KBM-7 (cell line): ENCODE results near the gene TRIM17.
A peak's percentile ranks its signal among the peaks of the same experiment; 100 is the strongest.

Experiments used
- DNase-seq: peaks from one replicate; pipeline ENCODE4 v3.0.0-alpha.2; 2015
- in situ Hi-C: fragments of 300-500 bp; cut with MboI; formaldehyde crosslinking; loops from 2 replicates; pipeline ENCODE4 v1.14.3; 2020; ENCODE audit warnings: low sequenced_read_pairs, low pct_unique_long_range_greater_than_20kb, mixed read lengths

TRIM17 gene, protein sequence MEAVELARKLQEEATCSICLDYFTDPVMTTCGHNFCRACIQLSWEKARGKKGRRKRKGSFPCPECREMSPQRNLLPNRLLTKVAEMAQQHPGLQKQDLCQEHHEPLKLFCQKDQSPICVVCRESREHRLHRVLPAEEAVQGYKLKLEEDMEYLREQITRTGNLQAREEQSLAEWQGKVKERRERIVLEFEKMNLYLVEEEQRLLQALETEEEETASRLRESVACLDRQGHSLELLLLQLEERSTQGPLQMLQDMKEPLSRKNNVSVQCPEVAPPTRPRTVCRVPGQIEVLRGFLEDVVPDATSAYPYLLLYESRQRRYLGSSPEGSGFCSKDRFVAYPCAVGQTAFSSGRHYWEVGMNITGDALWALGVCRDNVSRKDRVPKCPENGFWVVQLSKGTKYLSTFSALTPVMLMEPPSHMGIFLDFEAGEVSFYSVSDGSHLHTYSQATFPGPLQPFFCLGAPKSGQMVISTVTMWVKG

DNA sequence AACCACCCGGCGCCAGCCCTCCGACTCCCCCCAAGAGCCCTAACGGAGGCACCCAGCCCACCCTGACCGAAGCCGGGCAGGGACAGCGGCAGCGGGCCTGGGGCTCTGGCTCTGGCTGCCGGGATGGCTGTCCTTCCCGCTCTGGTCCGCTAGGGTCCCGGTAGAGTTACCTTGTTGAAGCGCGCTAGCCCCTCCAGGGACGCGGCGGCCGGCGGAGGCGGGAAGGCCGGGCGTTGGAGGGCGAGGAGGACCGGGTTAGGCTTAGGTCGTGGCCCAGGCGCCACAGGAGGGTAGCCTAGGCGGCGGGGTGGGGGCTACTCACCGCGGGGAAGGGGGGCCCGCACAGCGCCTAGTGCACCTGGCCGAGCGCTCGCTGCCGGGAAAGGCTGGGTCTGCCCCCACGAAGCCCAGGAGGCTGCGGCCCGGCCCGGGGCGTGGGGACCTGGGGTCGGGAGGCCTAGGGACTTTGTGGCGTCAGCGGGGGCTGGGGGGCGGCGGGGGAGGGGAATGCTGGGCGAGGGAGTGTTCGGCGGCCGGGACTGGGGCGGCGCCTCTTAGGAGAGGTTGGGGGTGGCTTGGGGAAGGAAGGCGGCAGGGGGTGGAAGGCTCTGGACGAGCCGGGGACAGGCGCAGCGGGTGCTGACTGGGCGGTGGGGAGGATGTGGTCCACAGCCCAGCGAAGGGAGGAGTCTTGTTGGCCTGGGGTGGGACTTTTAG is at the start of gene TRIM17:
TSS of gene TRIM17 (minus strand) at position 645 of the 717 bp plus-strand sequence. CDS start 1,789 bp downstream, outside the sequence.
- no peak for DNase-seq

DNA sequence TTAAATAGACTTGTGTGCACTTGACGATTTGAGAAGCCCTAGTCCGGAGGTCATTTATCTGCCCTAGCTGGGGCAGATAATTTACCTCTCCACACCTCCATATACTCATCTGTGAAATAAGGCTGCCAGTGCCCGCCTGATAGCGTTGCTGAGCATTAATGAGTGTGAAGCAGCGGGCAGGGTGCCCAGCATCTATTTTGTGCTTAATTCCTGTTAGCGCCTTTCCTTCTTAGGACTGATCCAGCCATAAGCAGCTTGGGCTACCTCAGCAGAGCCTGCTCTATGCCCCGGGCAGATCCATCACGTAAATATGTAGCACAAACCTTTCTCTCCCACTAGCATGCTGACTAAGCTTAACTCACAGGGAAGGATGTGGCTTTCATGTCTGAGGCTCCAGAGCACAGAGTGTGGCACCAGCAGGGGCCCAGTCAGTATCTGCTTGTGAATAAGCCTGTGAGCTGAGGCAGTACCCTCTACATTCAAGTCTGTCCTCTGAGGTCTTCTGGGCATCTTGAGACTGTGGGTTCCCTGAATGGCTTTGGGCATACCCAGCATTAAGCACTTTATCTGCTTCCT is 49.0 kb upstream of the TRIM17 start:
- in situ Hi-C loops = no loop called here
- no peak for DNase-seq

More for the DNA sequence above, at the start of gene TRIM17:
- in situ Hi-C loops = no loop called here

DNA sequence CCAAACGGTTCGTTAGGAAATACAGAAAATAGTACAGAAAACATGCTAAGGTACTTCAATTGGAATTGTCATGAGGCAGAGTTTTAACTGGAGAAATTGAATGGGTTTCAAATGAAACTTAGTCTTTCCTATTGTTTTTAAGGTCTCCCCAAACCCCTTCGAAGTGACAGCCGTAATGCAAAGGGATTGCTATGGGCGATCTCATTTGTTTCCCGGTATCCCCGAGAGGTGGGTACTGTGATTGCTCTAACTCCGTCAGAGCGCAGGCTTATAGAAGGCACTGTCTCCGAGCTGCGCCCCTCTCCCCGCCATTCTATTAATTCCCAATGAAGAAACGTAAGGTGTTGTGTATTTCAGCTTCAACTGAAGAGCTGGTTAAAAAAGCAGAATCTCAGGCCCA is 48.5 kb upstream of the TRIM17 start:
- DNase-seq = no peak
- in situ Hi-C loops = no loop called here

DNA sequence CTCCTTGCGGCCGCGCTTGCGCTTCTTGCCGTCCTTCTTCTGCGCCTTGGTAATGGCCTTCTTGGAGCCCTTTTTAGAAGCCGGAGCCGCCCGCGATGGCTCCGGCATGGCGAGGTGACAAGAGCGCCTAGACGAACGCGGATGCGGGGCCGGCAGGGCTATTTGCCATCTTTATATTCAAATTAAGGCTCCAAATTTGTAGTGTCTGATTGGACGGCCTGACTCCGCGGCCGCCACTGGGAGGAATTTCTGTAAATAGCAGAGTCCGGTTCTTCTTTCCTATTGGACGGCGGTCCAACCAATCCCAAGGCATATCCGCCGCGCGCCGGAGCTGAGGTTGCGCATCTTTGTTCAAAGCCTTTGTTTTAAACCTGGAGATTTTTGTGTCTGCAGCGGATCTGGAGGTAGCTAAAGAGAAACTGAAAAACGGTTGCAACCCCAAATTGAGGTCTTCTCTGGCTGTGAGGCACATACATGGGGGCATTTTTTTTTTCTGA is 47.9 kb upstream of the TRIM17 start:
- no peak for DNase-seq
- in situ Hi-C loops = no loop called here

DNA sequence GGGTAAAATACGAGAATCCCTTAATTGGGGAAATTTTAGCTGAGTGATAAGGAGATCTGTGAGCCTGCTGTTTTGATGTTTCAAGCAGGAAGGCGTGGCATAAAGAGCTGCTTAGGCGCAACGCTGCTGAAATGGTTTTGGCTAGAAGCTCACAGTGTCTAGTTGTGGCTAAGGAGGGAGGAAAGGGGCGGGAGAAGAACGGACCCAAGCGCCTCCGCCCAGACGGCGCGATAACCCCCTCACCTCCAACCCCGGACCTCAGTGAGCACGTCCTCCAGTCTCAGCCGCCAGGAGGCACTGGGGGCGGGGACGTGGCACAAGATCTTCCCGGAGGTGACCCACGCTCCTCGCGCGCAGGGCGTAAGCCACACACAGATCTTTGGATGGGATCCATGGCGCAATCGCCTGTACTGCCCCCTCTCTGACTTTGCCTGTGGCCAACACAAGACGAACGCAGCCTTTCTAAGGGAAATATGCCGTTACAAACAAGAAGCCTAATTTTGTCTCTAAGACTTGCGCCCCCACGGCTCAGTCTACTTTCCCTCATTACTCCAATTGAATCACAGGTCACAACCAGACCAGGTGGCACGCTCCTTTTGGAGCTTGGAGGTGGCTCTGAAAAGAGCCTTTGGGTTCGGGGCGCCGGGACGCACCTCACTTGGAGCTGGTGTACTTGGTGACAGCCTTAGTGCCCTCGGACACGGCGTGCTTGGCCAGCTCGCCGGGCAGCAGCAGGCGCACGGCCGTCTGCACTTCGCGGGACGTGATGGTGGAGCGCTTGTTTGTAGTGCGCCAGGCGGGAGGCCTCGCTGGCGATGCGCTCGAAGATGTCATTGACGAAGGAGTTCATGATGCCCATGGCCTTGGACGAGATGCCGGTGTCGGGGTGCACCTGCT is 47.1 kb upstream of the TRIM17 start:
- in situ Hi-C loops = no loop called here
- peak; percentile 90 for DNase-seq

DNA sequence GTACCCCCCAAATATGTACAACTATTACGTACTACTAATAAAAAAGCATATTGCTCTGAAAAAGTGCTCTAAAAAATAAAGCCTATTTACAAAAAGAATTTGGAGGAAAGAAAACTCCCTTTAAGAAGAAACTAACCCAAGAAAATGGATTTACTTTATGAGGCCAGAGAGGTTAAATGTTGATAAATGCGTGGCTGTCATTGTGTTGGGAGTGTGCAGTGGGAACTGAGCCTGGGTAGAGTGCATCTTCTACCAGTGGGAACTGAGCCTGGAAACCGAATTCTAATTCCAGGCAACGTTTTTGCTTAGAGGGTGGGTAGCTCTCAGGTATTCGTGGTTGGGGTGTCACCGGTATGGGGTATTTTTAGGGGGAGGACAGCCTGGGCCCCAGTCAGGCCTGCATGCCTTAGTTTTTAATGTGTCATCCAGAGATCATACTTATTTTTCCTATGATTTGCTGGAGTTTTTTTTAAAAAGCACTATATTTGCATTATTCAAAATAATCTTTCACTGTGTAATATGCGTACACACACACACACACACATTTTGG is 46.4 kb upstream of the TRIM17 start:
- in situ Hi-C loops = no loop called here

DNA sequence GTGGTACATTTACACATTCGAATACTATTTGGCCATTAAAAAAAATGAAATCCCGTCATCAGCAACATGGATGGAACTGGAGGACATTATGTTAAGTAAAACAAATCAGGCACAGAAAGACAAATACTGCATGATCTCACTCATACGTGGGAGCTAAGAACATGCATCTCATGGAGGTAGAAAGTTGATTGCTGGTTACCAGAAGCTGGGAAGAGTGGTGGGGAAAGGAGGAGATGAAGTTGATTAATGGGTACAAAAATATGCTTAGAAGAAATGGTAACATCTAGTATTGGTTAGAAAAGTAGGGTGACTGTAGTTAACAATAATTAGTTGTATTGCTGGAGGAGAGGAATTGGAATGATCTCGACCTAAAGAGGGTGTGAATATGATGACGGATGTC is 45.9 kb upstream of the TRIM17 start:
- in situ Hi-C loops = no loop called here
- DNase-seq = no peak

More for the DNA sequence above, 46.4 kb upstream of the TRIM17 start:
- DNase-seq = no peak

DNA sequence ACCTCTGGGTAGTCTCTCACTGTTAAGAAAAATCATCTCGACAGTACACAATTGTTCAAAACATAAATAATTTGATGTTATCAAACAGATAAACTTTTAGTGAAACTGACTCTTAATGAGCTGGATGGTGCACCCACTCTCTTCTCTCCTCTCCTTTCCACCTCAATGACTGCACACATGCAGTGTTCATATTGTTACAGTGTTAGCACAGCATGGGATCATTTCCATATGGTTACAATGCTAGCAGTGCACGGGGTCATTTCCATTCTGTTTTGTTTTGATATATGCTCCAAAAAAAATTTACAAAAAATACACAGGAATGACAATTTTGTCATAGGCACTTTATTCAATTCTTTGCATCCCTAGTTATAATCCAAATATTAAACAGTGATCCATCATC is 44.2 kb upstream of the TRIM17 start:
- DNase-seq = no peak
- in situ Hi-C loops = no loop called here

DNA sequence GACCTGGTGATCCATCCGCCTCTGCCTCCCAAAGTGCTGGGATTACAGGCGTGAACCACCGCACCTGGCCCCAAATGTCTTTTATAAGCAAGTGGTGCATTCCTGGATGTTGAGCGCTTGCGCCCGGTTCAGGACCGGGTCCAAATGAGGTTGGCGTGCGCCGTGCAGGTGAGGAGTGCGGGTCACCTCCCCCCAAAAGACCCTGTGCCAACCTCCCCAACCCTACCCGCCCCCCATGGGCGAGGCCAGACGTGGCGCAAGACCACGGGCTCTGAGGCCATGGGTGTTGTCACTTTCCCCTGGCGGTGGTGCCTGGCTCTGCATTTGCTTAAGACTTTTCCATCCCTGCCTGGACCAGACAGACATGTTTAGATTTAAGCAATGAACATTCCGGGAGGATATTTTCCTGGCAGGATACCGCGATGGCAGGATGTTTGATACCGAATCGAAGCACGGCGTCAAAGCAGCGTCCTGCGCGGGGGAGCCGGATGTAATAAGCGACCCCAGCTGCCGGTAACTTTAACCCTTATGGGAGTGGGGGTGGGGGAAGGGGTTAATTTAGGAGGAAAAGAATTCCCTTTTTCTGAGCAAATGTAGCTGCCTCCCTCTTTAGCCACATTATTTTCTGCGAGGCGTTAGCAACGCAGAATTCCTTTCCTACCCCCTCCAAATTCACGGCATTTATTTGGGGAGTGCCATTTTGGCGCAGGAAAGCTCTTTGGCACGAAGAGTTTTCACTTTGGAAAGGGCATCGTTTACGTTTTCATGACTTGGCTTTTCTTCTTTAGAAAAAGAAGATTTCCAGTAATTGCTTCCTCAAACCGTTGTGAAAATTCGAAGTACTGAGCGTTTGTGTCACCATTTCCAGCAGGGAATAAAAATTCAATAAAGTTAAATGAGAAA is 42.7 kb upstream of the TRIM17 start:
- in situ Hi-C loops = no loop called here
- peak; percentile 82 for DNase-seq

DNA sequence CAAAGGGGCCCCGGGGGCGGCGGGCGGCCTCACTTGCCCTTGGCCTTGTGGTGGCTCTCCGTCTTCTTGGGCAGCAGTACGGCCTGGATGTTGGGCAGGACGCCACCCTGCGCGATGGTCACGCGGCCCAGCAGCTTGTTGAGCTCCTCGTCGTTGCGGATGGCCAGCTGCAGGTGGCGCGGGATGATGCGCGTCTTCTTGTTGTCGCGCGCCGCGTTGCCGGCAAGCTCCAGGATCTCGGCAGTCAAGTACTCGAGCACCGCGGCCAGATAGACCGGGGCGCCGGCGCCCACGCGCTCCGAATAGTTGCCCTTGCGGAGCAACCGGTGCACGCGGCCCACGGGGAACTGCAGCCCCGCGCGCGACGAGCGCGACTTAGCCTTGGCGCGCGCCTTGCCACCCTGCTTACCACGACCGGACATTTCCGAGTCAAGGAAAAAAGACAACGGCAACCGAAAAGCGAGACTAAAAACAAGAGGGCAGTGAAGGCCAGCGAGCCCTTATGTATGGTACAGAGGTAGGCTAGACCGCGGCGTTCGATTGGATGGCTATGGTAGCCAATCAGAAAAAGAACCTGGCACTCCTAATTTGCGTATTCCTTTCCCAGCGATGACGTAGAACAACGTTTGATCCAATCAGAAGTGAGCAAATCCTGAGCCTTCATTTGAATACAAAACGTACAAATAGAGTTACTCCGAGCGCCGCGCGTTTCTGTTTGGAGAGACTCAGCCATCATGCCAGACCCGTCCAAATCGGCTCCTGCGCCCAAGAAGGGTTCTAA is 40.9 kb upstream of the TRIM17 start:
- DNase-seq = peak; percentile 99
- in situ Hi-C loops = no loop called here

DNA sequence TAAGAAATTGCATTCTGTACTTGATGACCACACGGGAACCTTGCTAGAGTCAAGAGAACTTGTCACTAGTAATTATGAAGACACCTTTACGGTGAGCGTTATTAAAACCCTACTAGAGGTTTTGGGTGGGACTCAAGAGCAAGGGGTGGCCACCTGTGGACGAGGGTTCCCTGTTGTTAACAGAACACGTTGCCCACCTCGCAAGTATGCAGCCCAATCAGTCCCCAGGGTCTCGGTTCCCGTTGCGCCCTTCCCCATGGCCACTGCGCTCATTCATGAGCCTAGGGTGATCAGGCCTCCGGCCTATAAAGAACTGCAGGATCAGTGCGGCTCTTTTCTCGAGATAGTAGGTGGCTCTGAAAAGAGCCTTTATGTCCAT is 40.3 kb upstream of the TRIM17 start:
- no peak for DNase-seq
- in situ Hi-C loops = no loop called here

DNA sequence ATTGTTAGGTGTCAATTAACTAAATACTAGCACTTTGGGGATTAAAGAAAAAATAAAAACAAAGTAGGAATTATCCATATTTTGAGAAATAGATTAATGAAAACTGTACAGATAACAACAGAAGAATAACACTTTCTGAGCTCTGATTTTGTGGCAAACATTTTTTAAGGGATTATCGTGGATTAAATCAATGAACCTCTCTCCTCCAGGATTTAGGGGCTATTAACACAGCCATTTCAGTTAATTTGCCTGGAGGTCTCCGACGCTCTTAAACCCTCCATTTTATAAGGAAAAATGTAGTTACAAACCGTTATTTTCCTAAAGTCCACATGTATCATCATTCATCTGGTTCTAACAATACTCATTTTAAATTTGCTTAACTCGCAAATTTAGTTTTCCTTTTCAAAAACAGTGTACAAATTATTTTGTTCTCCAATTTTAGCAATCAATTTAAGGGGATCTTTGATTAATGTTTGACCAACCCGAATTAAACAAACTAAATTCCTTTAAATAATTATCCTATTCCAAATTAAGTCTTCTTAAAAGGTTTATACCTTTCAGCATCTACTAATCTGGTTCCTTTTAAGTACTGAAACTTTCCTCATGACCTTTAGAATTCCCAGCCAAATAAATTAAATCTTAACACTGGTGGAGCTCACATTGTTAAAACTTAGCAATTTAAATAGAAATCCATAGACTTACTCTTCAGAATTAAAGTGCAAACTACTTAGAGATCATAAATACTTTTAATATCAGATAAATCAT is 39.8 kb upstream of the TRIM17 start:
- no peak for DNase-seq
- in situ Hi-C loops = no loop called here

DNA sequence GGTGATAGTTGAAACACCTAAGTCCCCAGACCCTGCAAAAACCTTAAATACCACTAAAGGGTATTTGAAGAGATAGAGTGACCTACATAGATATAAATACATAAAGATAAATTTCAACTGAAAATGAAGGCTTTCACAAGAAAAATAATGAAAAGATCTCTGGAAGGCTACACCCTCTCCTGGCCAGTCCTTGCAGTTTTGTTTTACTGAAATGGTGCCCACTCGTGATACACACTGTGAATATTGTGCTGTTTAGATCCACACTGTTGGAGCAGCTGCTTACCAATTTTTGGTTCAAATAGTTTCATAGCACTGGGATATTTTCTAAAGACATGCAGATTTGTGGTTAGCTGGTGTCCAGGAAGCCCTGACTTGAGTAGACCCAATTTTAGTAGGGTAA is 39.1 kb upstream of the TRIM17 start:
- DNase-seq = peak; percentile 33
- in situ Hi-C loops = no loop called here

DNA sequence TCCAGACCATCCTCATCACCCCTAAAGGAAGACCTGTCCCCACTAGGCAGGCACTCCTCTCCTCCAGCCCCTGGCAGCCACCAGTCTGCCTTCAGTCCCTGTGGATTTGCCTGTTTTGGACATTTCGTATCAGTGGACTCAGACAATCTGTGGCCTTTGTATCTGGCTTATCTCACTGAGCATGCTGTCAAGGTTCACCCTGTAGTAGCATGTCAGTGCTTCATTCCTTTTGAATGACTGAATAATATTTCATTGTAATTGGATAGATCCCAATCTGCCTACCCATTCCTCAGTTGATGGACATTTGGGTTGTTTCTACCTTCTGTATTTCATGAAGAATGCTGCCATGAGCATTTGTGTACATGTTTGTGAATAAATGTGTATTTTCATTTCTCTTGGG is 37.6 kb upstream of the TRIM17 start:
- in situ Hi-C loops = no loop called here
- no peak for DNase-seq

DNA sequence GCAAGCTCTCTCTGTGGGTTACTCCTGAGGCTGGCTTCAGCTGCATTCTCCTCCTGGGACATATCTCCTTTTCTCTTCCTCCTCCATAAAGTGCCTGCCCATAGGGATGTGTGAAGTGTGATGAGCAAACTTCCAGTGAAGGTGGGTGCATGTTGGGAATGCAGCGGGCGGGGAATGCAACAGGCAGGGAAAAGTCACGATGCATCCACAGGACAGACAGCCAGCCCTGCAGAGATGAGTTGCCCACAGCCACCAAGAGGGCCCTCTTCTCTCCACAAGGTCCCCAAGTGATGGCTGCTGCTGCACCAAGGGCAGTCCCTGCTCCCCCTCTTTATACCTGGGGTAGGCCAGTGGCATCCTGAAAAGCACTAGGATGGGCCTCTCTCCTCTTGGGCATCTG is 37.0 kb upstream of the TRIM17 start:
- DNase-seq = no peak
- in situ Hi-C loops = no loop called here

DNA sequence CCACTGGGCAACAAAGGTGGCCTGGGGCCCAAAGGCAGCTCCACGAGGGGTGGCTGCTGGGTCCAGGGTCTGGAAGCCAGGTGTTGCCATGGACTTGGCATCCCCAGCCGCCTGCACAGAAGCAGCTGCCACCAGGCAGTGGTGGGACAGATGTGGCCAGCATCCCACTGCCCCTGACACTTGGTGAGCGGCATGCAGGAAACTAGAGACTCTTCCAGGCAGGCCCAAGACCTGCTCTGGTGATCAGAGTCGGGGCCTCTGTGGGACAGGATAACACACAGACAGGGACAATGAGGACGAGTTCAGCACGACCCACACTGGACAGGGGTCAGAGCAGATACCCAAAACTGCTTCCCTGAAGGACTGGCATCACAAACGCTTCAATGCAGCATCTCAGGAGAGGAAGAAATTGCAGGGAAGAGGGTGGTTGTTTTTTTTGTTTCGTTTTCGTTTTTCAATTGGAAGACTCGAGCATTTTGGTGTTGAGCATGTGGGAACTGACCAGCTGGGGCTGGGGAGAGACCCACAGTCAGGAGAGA is 36.4 kb upstream of the TRIM17 start:
- in situ Hi-C loops = no loop called here
- no peak for DNase-seq
